A673 (cell line): ENCODE results near the gene TPH2.

Experiments
- CTCF ChIP-seq: fragments of 300-800, 200-600 bp; sonication (generic); conservative IDR thresholded peaks from 2 replicates; pipeline ENCODE4 v1.5.1; 2017; ENCODE audit warnings: low read depth, mild to moderate bottlenecking, antibody characterized with exemption, low read length, moderate library complexity, mixed read lengths
- EZH2 ChIP-seq: fragments of 200-600 bp; sonication (generic); IDR thresholded peaks from 2 replicates; pipeline ENCODE4 v1.6.1; 2017; ENCODE audit warnings: borderline replicate concordance, low read depth, mild to moderate bottlenecking, mixed read lengths, antibody characterized with exemption, low read length; ENCODE audit not compliant: poor library complexity, severe bottlenecking

GRCh38 chr12:72025524-72025923 lies 86.9 kb downstream of the TPH2 start:
- no peak for TF ChIP-seq CTCF
- TF ChIP-seq EZH2 = no peak
